ENCODE measurements around the gene RXRA. TPM values are rescaled to one million over a fixed set of nuclear protein-coding genes. Genes with fewer than 3 reads are reported as not detected.

RXRA gene
- total RNA-seq, 4 donors from 2014 or later, result 39.4 to 81.3 (median 67.4) TPM

DNA sequence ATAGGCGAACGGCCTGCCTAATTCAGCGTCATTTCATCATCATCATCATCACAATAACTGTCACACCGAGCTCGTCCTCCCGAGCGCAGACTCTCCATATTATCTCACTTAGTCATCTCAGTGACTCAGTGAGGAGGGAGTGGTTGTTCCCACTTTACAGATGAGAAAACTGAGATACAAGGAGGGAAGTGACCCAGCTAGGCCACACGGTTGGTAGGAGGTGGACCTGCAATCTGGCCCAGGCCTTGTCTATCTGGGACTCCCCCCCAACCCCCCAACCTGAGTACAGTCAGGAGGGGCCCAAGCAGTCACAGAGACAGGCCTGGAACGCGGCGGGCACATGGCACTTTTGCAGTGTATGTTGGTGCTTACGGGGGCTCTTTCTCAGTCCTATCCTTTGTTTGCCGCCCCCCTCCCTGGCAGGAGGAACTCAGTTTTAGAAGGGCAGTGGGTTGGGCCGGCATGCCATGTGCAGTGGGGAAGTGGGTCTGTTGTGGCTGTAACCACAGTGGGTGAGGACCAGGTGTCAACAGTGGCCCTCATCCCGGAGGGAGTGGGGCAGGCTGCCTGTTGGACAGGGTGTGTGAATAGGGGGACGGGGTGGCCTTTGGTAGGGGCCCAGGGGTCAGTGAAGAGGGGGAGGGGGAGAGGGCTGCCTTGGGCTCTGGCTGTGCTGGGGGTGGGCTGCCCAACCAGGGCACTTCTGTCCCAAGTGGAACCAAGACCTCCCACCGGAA lies 1.7 kb upstream of the RXRA start:
- Histone ChIP-seq H3K4me1 (peaks cover 52 to 70% of the 10 kb centered on the region in 2 donors), H3K4me3 (replicated peaks in 1 of 3) (peak overlapping the region in 1 of 3 donors; percentile 53), H3K27ac (peak overlapping the region; percentile 85 to 99 (median 98)), H3K36me3 (no peaks in the 10 kb centered on the region), H3K27me3 (no peaks in the 10 kb centered on the region), H3K9me3 (no peaks in the 10 kb centered on the region)
- 79 to 93% methylated on average over 14 to 15 of the region's 17 CpGs for WGBS, 2 donors
- intact Hi-C loops (cut with DNase I), result loop anchor here (5.0 kb wide), 1 partner anchor 118 kb away; no protein-coding TSS in a partner anchor
- DNase-seq, result peak in 1 of 2 donors; percentile 21
- TF ChIP-seq, protein P1, sequence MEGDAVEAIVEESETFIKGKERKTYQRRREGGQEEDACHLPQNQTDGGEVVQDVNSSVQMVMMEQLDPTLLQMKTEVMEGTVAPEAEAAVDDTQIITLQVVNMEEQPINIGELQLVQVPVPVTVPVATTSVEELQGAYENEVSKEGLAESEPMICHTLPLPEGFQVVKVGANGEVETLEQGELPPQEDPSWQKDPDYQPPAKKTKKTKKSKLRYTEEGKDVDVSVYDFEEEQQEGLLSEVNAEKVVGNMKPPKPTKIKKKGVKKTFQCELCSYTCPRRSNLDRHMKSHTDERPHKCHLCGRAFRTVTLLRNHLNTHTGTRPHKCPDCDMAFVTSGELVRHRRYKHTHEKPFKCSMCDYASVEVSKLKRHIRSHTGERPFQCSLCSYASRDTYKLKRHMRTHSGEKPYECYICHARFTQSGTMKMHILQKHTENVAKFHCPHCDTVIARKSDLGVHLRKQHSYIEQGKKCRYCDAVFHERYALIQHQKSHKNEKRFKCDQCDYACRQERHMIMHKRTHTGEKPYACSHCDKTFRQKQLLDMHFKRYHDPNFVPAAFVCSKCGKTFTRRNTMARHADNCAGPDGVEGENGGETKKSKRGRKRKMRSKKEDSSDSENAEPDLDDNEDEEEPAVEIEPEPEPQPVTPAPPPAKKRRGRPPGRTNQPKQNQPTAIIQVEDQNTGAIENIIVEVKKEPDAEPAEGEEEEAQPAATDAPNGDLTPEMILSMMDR (IDR thresholded peaks at IDR 0.05), result peak in 1 of 6 experiments; percentile 9
- TF ChIP-seq POLR2A (IDR thresholded peaks at IDR 0.05), result no peak

DNA sequence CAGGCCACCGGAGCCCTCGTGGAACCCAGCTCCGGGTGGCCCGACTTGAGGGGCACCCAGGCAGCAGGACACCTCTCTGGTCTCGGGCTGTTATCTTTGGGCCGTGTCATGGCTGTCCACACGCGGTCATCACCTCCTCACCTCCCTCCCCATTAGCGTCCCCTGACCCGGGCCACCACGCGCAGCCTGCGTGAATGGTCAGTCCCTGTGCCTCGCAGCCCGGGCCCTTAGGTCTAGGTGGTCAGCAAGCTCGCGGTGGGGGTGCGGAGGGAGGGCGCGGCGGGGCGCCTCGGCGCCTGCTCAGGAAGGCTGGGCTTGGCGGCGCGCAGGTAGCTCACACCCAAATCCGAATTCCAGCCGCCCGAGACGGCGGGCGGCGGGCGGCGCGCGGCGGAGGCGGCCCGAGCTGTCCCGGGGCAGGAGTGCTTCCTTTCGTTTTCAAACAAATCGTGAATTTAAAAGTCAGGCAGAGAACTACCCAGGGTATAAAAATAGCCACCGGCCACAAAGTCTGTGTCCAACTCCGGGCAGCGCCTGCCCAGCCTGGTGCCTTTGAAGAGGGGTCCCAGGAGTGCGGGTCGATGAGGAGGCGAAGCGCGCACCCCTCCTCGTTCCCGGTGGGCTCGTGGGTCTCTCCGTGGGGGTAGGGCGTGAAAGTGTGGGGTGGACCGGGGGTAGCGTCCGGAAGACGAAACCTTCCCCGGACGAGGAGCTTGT lies 1.0 kb upstream of the RXRA start:
- peaks cover 59 to 76% of the 10 kb centered on the region in 2 donors for H3K4me1 ChIP-seq
- WGBS, 2 donors, result 7 to 9% methylated on average over 23 of the region's 63 CpGs
- TF ChIP-seq, protein P1 (IDR thresholded peaks at IDR 0.05), result no peak
- TF ChIP-seq POLR2A (IDR thresholded peaks at IDR 0.05), result peak in 1 of 2 donors; percentile 52
- H3K4me3 ChIP-seq (replicated peaks in 1 of 3), result peak overlapping the region; percentile 17 to 53 (median 40)
- no peaks in the 10 kb centered on the region for H3K36me3 ChIP-seq
- peak; percentile 84 to 87 for DNase-seq
- peak overlapping the region; percentile 85 to 99 (median 98) for H3K27ac ChIP-seq
- H3K27me3 ChIP-seq, result no peaks in the 10 kb centered on the region
- H3K9me3 ChIP-seq, result no peaks in the 10 kb centered on the region
- intact Hi-C loops (cut with DNase I), result loop anchor here (5.0 kb wide), 1 partner anchor 117 kb away; no protein-coding TSS in a partner anchor

DNA sequence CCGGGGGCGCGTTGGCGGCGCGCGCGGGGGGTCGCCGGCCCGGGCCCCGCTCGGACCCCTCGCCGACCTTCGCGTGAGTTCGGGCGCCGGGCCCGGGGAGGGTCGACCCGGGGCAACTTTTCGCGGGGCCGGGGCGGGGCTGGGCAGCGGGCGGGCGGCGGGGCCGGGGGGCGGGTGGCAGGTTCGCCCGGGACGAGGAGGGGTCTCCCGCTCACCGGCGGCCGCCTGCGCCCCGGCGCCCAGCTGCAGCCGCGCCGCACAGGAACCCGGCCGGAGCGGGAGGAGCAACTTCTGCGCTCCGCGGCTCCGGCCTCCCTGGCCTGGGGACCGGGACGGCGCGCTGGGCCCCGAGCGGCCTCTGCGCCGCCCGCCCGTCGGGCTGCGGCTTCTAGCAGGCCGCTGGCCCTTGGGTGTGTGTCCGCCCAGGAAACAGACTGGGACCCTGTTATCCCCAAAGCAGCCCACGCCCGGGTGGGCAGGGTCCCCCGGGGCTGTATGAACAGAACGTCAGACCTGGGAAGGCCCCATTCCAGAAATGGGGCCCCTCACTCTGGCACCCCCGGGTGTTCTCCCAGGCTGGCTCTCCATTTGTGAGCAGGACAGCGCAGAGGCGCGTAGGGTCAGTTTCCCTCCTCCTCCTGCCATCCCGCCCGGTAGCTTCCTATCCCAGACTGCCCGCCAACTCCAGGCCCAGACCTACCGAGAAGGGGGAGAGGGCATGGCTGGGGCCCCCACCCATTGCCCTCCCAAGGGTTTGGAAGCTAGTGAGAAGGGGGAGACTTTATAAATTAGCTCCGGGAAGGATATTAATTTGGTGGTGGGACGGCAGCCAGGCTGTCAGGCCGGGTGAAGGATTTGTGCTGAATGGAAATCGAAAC lies 708 bp downstream of the RXRA start:
- peak in 1 of 2 donors; percentile 23 for TF ChIP-seq POLR2A (IDR thresholded peaks at IDR 0.05)
- TF ChIP-seq, protein P1 (IDR thresholded peaks at IDR 0.05), result no peak
- Histone ChIP-seq H3K4me3 (replicated peaks in 1 of 3) (peak overlapping the region; percentile 46 to 81 (median 74)), H3K36me3 (no peaks in the 10 kb centered on the region), H3K27me3 (no peaks in the 10 kb centered on the region), H3K4me1 (peaks cover 62 to 76% of the 10 kb centered on the region in 2 donors), H3K27ac (peak overlapping the region; percentile 86 to 93 (median 87)), H3K9me3 (no peaks in the 10 kb centered on the region)
- DNase-seq, result peak; percentile 47 to 49
- 4 to 7% methylated on average over 16 to 30 of the region's 83 CpGs for WGBS, 2 donors
- intact Hi-C loops (cut with DNase I), result loop anchor here (5.0 kb wide), 1 partner anchor 115 kb away; no protein-coding TSS in a partner anchor

DNA sequence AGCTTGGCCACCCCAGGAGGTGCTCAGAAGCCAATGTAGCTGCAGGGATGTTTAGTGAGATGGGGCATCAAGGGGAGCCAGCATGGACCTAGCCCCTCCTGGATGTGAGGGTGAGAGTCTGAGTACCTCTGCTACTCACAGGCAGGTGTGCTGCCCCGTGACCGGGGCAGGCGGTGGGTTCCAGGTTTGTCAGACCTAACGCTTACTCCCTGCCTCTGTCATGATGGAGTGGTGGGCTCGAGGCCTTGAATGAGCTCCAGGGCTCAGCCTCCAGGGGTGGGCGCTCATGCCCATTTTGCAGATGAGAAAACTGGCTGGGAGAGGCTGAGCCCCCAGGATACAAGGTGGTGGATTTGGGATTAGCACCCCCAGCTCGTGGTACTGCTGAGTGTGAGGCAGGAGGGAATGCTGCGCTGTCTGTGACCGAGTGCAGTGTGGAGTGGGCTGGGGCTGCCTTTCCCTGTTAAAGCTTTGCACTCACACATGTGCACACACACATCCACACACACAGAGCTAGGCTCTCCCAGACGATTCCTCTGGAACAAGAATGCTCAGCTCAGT lies 1.5 kb downstream of the RXRA start:
- intact Hi-C loops (cut with DNase I), result loop anchor here (5.0 kb wide), 1 partner anchor 115 kb away; no protein-coding TSS in a partner anchor
- H3K4me1 ChIP-seq, result peaks cover 70 to 78% of the 10 kb centered on the region in 2 donors
- WGBS, 2 donors, result 17 to 20% methylated on average over 4 to 9 of the region's 10 CpGs

More for the DNA sequence above, 1.5 kb downstream of the RXRA start:
- Histone ChIP-seq H3K27ac (peak overlapping the region; percentile 86 to 93 (median 87)), H3K27me3 (no peaks in the 10 kb centered on the region), H3K4me3 (replicated peaks in 1 of 3) (peak overlapping the region; percentile 46 to 81 (median 74)), H3K36me3 (no peaks in the 10 kb centered on the region), H3K9me3 (no peaks in the 10 kb centered on the region)
- peak; percentile 18 to 28 for DNase-seq
- no peak for TF ChIP-seq POLR2A (IDR thresholded peaks at IDR 0.05)
- TF ChIP-seq, protein P1 (IDR thresholded peaks at IDR 0.05), result no peak

Measured in thyroid gland (tissue), 4 donors.